GM21619 (cell line): ENCODE data around the gene PDGFD.

Experiments
- ATAC-seq: cut with Tn5 transposase; IDR thresholded peaks from one replicate; pipeline ENCODE4 v1.9.1; 2021; ENCODE audit not compliant: unreplicated experiment

PDGFD gene

GRCh38 chr11:103894034-103894433 is 269.9 kb downstream of the PDGFD start:
- no peak for ATAC-seq

GRCh38 chr11:103893371-103893770 is 270.6 kb downstream of the PDGFD start:
- ATAC-seq: no peak

GRCh38 chr11:103892603-103893002 is 271.3 kb downstream of the PDGFD start:
- no peak for ATAC-seq

- ATAC-seq: no peak
These were observed 273.3 kb downstream of the PDGFD start for GRCh38 chr11:103890654-103891053.

GRCh38 chr11:103889679-103890078 is 274.3 kb downstream of the PDGFD start:
- no peak for ATAC-seq

- ATAC-seq: no peak
These were observed 275.4 kb downstream of the PDGFD start for GRCh38 chr11:103888541-103888951.

- ATAC-seq: no peak
These were observed 276.8 kb downstream of the PDGFD start for GRCh38 chr11:103887001-103887658.

GRCh38 chr11:103883856-103884255 is 280.1 kb downstream of the PDGFD start:
- no peak for ATAC-seq

GRCh38 chr11:103883291-103883690 is 280.7 kb downstream of the PDGFD start:
- no peak for ATAC-seq

GRCh38 chr11:103881584-103881983 is 282.4 kb downstream of the PDGFD start:
- ATAC-seq: no peak

GRCh38 chr11:103880968-103881367 is 283.0 kb downstream of the PDGFD start:
- ATAC-seq: no peak

- ATAC-seq: no peak
These were observed 285.3 kb downstream of the PDGFD start for GRCh38 chr11:103878646-103879045.

- no peak for ATAC-seq
These were observed 286.7 kb downstream of the PDGFD start for GRCh38 chr11:103877221-103877620.

GRCh38 chr11:103875855-103876510 is 288.0 kb downstream of the PDGFD start:
- peak; percentile 91 for ATAC-seq

GRCh38 chr11:103872748-103873147 is 291.2 kb downstream of the PDGFD start:
- ATAC-seq: no peak

- ATAC-seq: no peak
These were observed 291.9 kb downstream of the PDGFD start for GRCh38 chr11:103871923-103872551.

- ATAC-seq: no peak
These were observed 293.1 kb downstream of the PDGFD start for GRCh38 chr11:103870821-103871309.

- ATAC-seq: no peak
These were observed 296.5 kb downstream of the PDGFD start for GRCh38 chr11:103867481-103867880.

GRCh38 chr11:103863497-103863896 is 300.4 kb downstream of the PDGFD start:
- ATAC-seq: no peak

GRCh38 chr11:103862802-103863174 is 301.2 kb downstream of the PDGFD start:
- no peak for ATAC-seq

GRCh38 chr11:103862094-103862801 is 301.7 kb downstream of the PDGFD start:
- ATAC-seq: peak; percentile 81
